Right atrium auricular region (tissue), 2 donors: ENCODE results near the gene SLC52A3. TPM values are rescaled to one million over a fixed set of nuclear protein-coding genes. Genes with fewer than 3 reads are reported as not detected.

ENCODE experiments used
- DNase-seq: peaks from one replicate; pipeline ENCODE4 v3.0.0-alpha.2; 2019; ENCODE audit warnings: low spot score
- H3K27ac ChIP-seq, 2 donors: fragments of 200-600 bp; sonication (generic); 1 replicate in 1 of 2; 2 replicates in 1 of 2; pipeline ENCODE4 v1.5.1; 2016 to 2019
- H3K27me3 ChIP-seq, 2 donors: fragments of 200-600 bp; sonication (generic); one replicate each; pipeline versions ENCODE4 v1.5.1 to v1.6.0; 2017 to 2019
- H3K36me3 ChIP-seq: fragments of 200-600 bp; sonication (generic); one replicate; pipeline ENCODE4 v1.5.1; 2016
- H3K4me1 ChIP-seq, 2 donors: fragments of 200-600 bp; sonication (generic); one replicate each; pipeline versions ENCODE4 v1.5.1 to v1.6.0; 2017 to 2019
- H3K4me3 ChIP-seq, 2 donors: fragments of 200-600 bp; sonication (generic); 1 replicate in 1 of 2; 2 replicates in 1 of 2; pipeline ENCODE4 v1.5.1; 2017 to 2019; ENCODE audit warnings: mild to moderate bottlenecking in 1 of 2, moderate library complexity in 1 of 2
- H3K9me3 ChIP-seq, 2 donors: fragments of 200-600 bp; sonication (generic); one replicate each; pipeline ENCODE4 v1.5.1; 2019
- total RNA-seq, 2 donors: library from RNA; depleted of rRNA; stranded (reverse); fragments of >200 nt; gene quantifications; one replicate each; pipeline ENCODE4 v1.1.0, GENCODE V29; 2016
- TF ChIP-seq, protein P1 (sequence below), 2 donors: fragments of 200-600 bp; sonication (generic); IDR thresholded peaks; one replicate each; pipeline ENCODE4 v1.5.1; 2019; ENCODE audit warnings: antibody characterized with exemption in 2 of 2

Gene SLC52A3
- total RNA-seq, 2 donors from 2014 or later: 1.3 to 2.6 TPM

DNA sequence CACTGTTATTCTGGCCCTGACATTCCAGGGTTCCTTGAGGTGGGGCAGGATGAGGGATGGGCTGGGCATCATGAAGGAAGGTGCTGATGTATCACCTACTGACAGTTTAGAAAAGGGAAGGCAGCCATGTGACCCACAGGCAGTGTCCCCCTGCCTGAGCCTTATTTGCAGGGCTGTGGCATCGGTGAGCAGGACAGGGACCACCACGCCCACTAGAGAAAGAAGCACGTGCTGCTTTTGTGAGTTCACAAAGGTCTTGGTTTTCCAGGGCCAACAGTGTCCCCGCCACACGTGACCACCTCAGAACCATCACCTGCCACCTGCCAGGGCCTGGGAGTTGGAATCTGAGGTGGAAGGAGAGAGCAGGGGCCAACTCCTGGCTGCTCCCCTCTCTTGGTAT is 49.2 kb downstream of the SLC52A3 start:
- H3K9me3 ChIP-seq: peaks cover 0 to 8% of the 10 kb centered on the region in 2 donors
- H3K36me3 ChIP-seq: no peaks in the 10 kb centered on the region
- no peak for DNase-seq
- H3K4me1 ChIP-seq: no peaks in the 10 kb centered on the region
- no peaks in the 10 kb centered on the region for H3K27me3 ChIP-seq
- no peak overlapping the region for H3K27ac ChIP-seq
- TF ChIP-seq, protein P1, sequence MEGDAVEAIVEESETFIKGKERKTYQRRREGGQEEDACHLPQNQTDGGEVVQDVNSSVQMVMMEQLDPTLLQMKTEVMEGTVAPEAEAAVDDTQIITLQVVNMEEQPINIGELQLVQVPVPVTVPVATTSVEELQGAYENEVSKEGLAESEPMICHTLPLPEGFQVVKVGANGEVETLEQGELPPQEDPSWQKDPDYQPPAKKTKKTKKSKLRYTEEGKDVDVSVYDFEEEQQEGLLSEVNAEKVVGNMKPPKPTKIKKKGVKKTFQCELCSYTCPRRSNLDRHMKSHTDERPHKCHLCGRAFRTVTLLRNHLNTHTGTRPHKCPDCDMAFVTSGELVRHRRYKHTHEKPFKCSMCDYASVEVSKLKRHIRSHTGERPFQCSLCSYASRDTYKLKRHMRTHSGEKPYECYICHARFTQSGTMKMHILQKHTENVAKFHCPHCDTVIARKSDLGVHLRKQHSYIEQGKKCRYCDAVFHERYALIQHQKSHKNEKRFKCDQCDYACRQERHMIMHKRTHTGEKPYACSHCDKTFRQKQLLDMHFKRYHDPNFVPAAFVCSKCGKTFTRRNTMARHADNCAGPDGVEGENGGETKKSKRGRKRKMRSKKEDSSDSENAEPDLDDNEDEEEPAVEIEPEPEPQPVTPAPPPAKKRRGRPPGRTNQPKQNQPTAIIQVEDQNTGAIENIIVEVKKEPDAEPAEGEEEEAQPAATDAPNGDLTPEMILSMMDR (IDR thresholded peaks at IDR 0.05): no peak
- no peak overlapping the region for H3K4me3 ChIP-seq

DNA sequence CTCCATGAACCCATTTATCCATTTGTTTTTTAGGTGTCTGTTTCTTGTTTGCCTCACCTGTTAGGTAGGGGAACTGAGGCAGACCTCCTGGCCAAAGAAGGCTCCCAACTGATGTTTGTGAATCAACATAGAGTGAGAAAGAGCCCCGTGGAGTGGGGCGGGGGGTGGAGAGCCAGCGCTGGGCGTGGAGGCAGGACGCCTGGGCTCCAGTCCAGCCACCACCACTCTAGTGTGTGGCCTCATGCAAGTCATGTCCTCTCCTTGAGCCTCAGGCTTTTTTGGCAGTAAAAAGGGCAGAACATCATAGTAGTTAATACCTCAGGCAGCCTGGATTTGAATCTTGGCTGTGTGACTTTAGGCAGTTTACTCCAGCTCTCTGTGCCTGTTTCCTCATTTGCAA is 50.5 kb downstream of the SLC52A3 start:
- Histone ChIP-seq H3K36me3 (no peaks in the 10 kb centered on the region), H3K27me3 (no peaks in the 10 kb centered on the region), H3K27ac (no peak overlapping the region), H3K4me3 (no peak overlapping the region), H3K9me3 (peaks cover 0 to 20% of the 10 kb centered on the region in 2 donors), H3K4me1 (no peaks in the 10 kb centered on the region)
- no peak for DNase-seq
- TF ChIP-seq, protein P1 (IDR thresholded peaks at IDR 0.05): no peak

DNA sequence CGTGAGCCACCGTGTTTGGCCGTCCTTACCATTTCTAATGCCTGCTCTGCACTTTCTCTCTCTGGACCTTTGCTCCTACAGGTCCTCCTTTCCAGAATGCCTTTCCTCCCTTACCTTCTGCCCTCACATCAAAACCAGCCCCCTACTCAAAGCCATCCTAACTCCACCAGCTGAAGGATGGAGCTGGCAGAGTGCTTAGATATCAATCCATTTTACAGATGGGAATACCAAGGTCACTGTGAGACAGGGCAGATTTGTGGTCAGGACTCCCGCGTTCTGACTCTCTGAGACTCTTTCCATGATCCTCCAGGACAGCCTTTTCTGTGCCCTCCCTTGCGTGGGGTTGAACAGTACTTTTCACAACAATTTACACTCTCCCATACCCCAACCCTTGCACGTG is 51.0 kb downstream of the SLC52A3 start:
- TF ChIP-seq, protein P1 (IDR thresholded peaks at IDR 0.05): no peak
- DNase-seq: no peak
- H3K27me3 ChIP-seq: no peaks in the 10 kb centered on the region
- H3K4me1 ChIP-seq: no peaks in the 10 kb centered on the region
- H3K36me3 ChIP-seq: no peaks in the 10 kb centered on the region
- H3K27ac ChIP-seq: no peak overlapping the region
- no peak overlapping the region for H3K4me3 ChIP-seq
- peaks cover 0 to 24% of the 10 kb centered on the region in 2 donors for H3K9me3 ChIP-seq

DNA sequence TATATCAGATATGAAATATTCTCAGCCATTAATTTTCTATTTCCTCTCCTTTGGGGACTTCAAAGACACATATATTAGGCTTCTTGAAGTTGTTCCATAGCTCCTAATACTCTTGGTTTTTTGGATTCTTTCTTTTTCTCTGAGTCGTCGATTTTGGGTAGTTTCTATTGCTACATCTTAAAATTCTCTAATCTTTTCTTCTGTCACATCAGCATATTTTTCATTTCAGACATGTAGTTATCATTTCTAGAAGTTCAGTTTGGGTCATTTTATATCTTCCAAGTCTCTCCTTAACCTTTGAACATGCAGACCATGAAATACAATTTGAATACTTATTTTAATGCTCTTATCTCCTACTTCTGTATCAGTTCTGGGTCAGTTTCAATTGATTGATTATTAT is 53.8 kb downstream of the SLC52A3 start:
- TF ChIP-seq, protein P1 (IDR thresholded peaks at IDR 0.05): no peak
- H3K4me3 ChIP-seq: no peak overlapping the region

DNA sequence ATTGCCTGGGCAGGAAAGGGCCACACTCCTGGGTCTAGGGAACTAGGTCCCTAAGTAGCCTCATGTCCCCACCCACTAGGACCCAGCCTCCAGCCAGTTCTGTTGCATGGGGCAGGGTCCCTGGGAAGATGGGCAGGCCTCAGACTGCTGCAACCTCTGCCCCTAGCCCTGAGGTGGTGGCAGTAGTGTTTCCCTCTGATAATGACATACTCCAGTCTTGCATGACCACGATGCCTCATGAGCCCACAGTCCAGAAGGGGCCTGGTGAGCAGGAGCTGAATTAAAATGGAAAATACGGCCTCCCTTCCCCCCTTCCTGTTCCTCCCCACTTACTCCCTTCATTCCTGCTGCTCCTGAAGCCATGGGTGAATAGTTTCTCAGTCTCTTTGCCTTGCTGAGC is 56.7 kb downstream of the SLC52A3 start:
- Histone ChIP-seq H3K36me3 (no peaks in the 10 kb centered on the region), H3K4me1 (peaks cover 0 to 13% of the 10 kb centered on the region in 2 donors), H3K27ac (no peak overlapping the region), H3K9me3 (peaks cover 0 to 24% of the 10 kb centered on the region in 2 donors), H3K27me3 (no peaks in the 10 kb centered on the region), H3K4me3 (no peak overlapping the region)
- TF ChIP-seq, protein P1 (IDR thresholded peaks at IDR 0.05): no peak
- DNase-seq: no peak

More for the DNA sequence above, 53.8 kb downstream of the SLC52A3 start:
- peaks cover 0 to 24% of the 10 kb centered on the region in 2 donors for H3K9me3 ChIP-seq
- no peaks in the 10 kb centered on the region for H3K27me3 ChIP-seq
- DNase-seq: no peak
- H3K27ac ChIP-seq: no peak overlapping the region
- H3K36me3 ChIP-seq: no peaks in the 10 kb centered on the region
- H3K4me1 ChIP-seq: peaks cover 0 to 10% of the 10 kb centered on the region in 2 donors

DNA sequence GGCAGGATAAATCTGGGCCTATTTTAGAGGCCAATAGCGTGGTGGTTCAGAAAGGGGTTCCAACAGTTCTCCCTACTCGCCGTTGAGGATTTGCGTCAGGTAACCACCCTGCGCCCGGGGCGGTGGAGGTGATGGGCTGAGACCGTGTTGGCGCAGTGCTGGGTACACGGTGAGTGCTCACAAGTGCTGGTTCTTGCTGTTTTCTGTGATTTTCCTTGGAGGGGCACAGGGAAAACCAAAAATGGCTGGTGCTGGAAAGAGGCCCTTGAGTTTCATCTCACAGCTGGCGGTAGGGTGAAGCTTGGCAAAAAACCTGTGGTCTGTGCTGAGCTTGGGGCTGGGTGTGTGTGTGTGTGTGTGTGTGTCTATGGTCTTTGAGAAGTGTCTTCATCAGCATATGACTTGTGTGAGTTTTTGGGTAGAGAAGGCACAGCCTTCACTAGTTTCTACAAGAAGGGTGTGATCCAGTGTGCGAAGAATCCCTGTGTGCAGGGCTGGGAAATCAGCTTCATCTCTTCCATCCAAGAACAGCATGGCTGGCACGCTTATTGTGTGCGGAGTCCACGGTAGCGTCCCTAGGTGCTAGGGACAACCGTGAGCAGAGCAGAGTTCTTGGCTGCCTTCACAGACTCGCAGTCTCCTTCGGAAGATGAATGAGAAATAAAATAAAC is 57.4 kb downstream of the SLC52A3 start:
- no peak for DNase-seq
- Histone ChIP-seq H3K9me3 (peaks cover 0 to 24% of the 10 kb centered on the region in 2 donors), H3K27me3 (no peaks in the 10 kb centered on the region)

More for the DNA sequence above, 57.4 kb downstream of the SLC52A3 start:
- TF ChIP-seq, protein P1 (IDR thresholded peaks at IDR 0.05): no peak
- H3K4me3 ChIP-seq: no peak overlapping the region
- no peak overlapping the region for H3K27ac ChIP-seq
- H3K4me1 ChIP-seq: peaks cover 0 to 13% of the 10 kb centered on the region in 2 donors
- no peaks in the 10 kb centered on the region for H3K36me3 ChIP-seq
